Hepatocyte (in vitro differentiated cells): ENCODE measurements around the gene TTC7B. TPM values are rescaled to one million over a fixed set of nuclear protein-coding genes. Genes with fewer than 3 reads are reported as not detected.

ENCODE experiments used
- DNase-seq: peaks from one replicate; pipeline ENCODE4 v3.0.0-alpha.2; 2016; ENCODE audit warnings: low spot score
- H2AFZ ChIP-seq: fragments of 200-600 bp; sonication (generic); 2 replicates; pipeline ENCODE4 v1.6.0; 2016; ENCODE audit warnings: antibody characterized with exemption, mild to moderate bottlenecking
- H3K27ac ChIP-seq: fragments of 200-600 bp; sonication (generic); 2 replicates; pipeline ENCODE4 v1.5.1; 2016; ENCODE audit warnings: mild to moderate bottlenecking
- H3K27me3 ChIP-seq: fragments of 200-600 bp; sonication (generic); 2 replicates; pipeline ENCODE4 v1.6.1; 2016
- H3K36me3 ChIP-seq: fragments of 200-600 bp; sonication (generic); replicated peaks from 2 replicates; pipeline ENCODE4 v1.5.1; 2016; ENCODE audit warnings: low read depth; ENCODE audit not compliant: insufficient read depth
- H3K4me1 ChIP-seq: fragments of 200-600 bp; sonication (generic); 2 replicates; pipeline ENCODE4 v1.5.1; 2016; ENCODE audit warnings: mild to moderate bottlenecking, moderate library complexity; ENCODE audit not compliant: insufficient read depth
- H3K4me2 ChIP-seq: fragments of 200-600 bp; sonication (generic); 2 replicates; pipeline ENCODE4 v1.6.0; 2016
- H3K4me3 ChIP-seq: fragments of 200-600 bp; sonication (generic); 2 replicates; pipeline ENCODE4 v1.5.1; 2016; ENCODE audit warnings: mild to moderate bottlenecking
- H3K79me2 ChIP-seq: fragments of 200-600 bp; sonication (generic); 2 replicates; pipeline ENCODE4 v1.6.0; 2017; ENCODE audit warnings: mild to moderate bottlenecking
- H3K9me2 ChIP-seq: fragments of 200-600 bp; sonication (generic); replicated peaks from 2 replicates; pipeline ENCODE4 v1.6.0; 2017; ENCODE audit warnings: mild to moderate bottlenecking; ENCODE audit not compliant: insufficient read depth
- H3K9me3 ChIP-seq: fragments of 200-600 bp; sonication (generic); 2 replicates; pipeline ENCODE4 v1.5.1; 2016; ENCODE audit warnings: low read depth, mild to moderate bottlenecking
- H4K20me1 ChIP-seq: fragments of 200-600 bp; sonication (generic); 2 replicates; pipeline ENCODE4 v1.6.0; 2016; ENCODE audit warnings: mild to moderate bottlenecking; ENCODE audit not compliant: insufficient read depth, poor library complexity, severe bottlenecking
- CTCF ChIP-seq: fragments of 200-600 bp; sonication (generic); IDR thresholded peaks from 2 replicates; pipeline ENCODE4 v1.5.1; 2016; ENCODE audit warnings: antibody characterized with exemption, mild to moderate bottlenecking; ENCODE audit not compliant: poor library complexity
- EZH2 ChIP-seq: fragments of 200-600 bp; sonication (generic); IDR thresholded peaks from 2 replicates; pipeline ENCODE4 v1.6.1; 2016; ENCODE audit warnings: antibody characterized with exemption, mild to moderate bottlenecking, borderline replicate concordance
- EZH2phosphoT487 ChIP-seq: fragments of 200-600 bp; sonication (generic); IDR thresholded peaks from one replicate; pipeline ENCODE4 v1.6.1; 2018; ENCODE audit warnings: antibody characterized with exemption, mild to moderate bottlenecking, low read depth, moderate library complexity; ENCODE audit not compliant: unreplicated experiment, severe bottlenecking
- WGBS: methylation state at CpG from one replicate; pipeline ENCODE4 v1.1.6; 2016; ENCODE audit warnings: low lambda C conversion rate; ENCODE audit errors: missing lambda C conversion rate; 5-methylcytosine and 5-hydroxymethylcytosine counted together
- polyA plus RNA-seq: library from polyadenylated mRNA; unstranded; fragments of >200 nt; fragmentation: Nextera tagmentation; extraction: Ambion mirVana; gene quantifications from 2 replicates; pipeline ENCODE4 v1.2.1, GENCODE V29; 2016
- total RNA-seq: library from RNA; depleted of rRNA; stranded (reverse); fragments of >200 nt; gene quantifications from 2 replicates; pipeline ENCODE4 v1.2.3, GENCODE V29; 2014

Gene TTC7B
- total and polyA plus RNA-seq, 2 experiments from 2014 or later, result 10.7 to 25.5 TPM

DNA sequence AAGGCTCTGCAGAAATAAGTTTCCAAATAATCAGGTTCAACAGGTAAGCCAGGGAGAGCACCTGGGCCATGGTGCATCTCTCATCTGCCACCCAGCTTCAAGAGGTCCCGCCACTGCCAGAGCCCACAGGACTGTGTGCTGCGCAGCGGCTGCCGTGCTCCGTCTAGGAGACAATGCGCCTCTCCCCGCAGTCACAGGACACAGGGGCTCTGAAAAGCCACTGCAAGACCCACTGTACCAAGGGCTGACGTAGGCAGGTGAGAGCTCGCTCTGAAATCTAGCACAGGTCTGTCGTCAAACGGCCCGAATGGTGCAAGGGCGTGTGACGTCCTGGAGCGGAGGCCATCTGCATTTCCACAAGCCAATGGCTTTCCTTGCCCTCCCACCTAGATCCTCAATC lies 218.3 kb downstream of the TTC7B start:
- Histone ChIP-seq H3K9me3 (no peaks in the 10 kb centered on the region), H3K79me2 (no peaks in the 10 kb centered on the region), H3K27me3 (no peaks in the 10 kb centered on the region), H3K36me3 (no peaks in the 10 kb centered on the region), H3K27ac (no peak overlapping the region), H3K4me2 (no peak overlapping the region), H4K20me1 (no peaks in the 10 kb centered on the region), H3K9me2 (no peaks in the 10 kb centered on the region), H2AFZ (no peak overlapping the region), H3K4me3 (no peak overlapping the region), H3K4me1 (no peaks in the 10 kb centered on the region)
- TF ChIP-seq EZH2 (no peak), CTCF (no peak), EZH2phosphoT487 (no peak)
- 98% methylated on average over 15 of the region's 15 CpGs for WGBS
- no peak for DNase-seq

DNA sequence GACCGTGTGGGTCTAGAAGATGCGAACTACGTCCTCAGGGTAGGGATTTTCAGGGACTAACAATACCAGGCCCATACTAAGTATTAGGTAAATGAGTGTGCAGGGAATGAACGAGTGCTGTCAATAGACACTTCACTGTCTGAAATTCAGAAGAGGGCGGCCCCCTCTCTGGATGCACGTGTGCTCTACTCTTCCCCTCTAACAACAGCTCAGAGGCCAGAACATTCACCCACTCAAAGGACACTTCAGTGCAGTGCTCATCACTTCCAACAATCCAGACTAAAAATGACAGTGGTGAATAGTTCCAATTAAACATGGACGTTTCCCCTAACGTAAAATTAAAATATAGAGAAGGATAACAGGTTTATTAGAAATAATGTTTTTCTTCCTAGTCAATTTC lies 219.5 kb downstream of the TTC7B start:
- Histone ChIP-seq H3K27me3 (no peaks in the 10 kb centered on the region), H4K20me1 (no peaks in the 10 kb centered on the region), H3K4me2 (no peak overlapping the region), H3K27ac (no peak overlapping the region), H3K79me2 (no peaks in the 10 kb centered on the region), H3K9me3 (no peaks in the 10 kb centered on the region), H2AFZ (no peak overlapping the region), H3K9me2 (no peaks in the 10 kb centered on the region), H3K36me3 (no peaks in the 10 kb centered on the region), H3K4me3 (no peak overlapping the region), H3K4me1 (no peaks in the 10 kb centered on the region)
- TF ChIP-seq EZH2 (no peak), EZH2phosphoT487 (no peak), CTCF (no peak)
- 95% methylated on average over 8 of the region's 8 CpGs for WGBS
- DNase-seq, result no peak

DNA sequence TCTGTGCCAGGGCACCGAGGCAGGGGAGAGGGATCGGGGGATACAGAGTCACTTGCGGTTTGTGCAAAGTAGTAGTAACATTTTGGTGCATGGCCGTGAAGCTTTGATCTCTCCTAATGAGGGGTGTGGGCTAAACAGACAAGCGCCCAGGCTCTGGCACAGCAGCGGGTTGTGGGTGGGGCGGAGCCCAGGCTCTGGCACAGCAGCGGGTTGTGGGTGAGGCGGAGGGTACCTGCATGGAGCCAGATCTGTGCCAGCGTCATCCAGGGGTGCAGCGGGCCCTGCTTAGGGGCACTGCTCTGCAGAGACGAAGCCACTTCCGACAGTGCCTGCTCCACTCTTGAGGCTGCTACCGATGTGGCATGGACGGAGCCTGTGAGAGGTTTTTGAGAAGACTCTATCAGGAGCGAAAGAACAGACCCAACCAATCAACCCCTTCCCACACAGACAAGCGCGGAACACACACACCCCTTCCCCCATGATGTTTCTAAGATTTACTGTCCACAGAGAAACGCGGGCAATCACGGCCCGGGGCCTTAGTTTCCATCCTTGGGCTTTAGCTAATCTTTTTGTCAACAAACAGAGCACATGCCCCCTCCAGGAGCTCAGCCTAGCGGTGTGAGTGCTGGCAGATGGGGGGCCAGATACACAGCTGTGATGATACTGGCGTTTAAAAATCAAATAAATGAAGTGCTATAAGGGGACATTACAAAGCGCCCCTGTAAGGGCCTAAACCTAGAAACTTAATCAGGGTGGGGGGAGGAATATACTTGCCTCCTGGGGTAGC lies 222.8 kb downstream of the TTC7B start:
- 60% methylated on average over 25 of the region's 25 CpGs for WGBS
- no peak for DNase-seq
- Histone ChIP-seq H3K79me2 (no peaks in the 10 kb centered on the region), H3K9me3 (no peaks in the 10 kb centered on the region), H3K4me3 (no peak overlapping the region), H4K20me1 (no peaks in the 10 kb centered on the region), H2AFZ (no peak overlapping the region), H3K4me1 (no peaks in the 10 kb centered on the region), H3K9me2 (no peaks in the 10 kb centered on the region), H3K36me3 (no peaks in the 10 kb centered on the region), H3K27me3 (no peaks in the 10 kb centered on the region), H3K4me2 (peak overlapping the region; percentile 19), H3K27ac (no peak overlapping the region)
- no peak for TF ChIP-seq EZH2
- no peak for TF ChIP-seq EZH2phosphoT487
- TF ChIP-seq CTCF, result no peak
